HG03460 (cell line): Measurements from ENCODE around the gene MACROH2A1.

Experiments
- ATAC-seq: cut with Tn5 transposase; IDR thresholded peaks from one replicate; pipeline ENCODE4 v1.9.1; 2021; ENCODE audit not compliant: unreplicated experiment

The MACROH2A1 gene

DNA sequence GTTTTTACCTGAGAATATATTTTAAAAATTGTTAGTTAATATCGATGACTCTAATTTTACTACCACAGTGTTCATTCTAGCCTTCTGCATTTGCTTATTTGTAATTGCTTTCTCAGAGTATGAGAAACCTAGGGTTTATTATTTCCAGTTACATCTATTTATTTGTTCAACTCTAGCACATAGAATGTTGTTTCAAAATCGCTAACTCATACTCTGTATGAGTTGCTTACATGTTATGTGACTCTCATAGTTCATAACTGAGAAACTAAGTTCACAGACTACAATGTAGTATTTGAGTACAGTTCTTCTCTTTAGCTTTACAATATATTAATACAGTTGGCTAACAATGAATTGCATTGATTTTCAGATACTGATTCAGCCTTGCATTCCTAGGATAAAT lies 103.2 kb downstream of the MACROH2A1 start:
- no peak for ATAC-seq

- ATAC-seq: no peak
Observed at GRCh38 chr5:135294793-135295192, 104.2 kb downstream of the MACROH2A1 start.

DNA sequence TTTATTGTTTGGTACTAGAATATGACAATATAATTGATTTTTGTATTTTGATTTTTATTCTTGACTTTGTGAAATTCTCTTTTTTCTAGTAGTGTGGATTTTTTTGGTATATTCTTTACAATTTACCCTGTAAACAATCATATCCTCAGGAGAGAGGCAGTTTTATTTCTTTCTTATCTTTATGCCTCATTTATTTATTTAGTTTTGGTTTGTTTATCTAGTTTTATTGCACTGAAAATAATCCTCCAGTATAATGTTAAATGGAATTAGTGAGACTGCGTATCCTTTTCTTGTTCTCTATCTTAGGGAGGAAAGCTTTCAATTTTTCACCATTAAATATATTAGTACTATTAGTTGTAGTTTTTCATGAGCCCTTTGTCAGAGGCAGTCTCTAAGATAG lies 109.4 kb downstream of the MACROH2A1 start:
- no peak for ATAC-seq

DNA sequence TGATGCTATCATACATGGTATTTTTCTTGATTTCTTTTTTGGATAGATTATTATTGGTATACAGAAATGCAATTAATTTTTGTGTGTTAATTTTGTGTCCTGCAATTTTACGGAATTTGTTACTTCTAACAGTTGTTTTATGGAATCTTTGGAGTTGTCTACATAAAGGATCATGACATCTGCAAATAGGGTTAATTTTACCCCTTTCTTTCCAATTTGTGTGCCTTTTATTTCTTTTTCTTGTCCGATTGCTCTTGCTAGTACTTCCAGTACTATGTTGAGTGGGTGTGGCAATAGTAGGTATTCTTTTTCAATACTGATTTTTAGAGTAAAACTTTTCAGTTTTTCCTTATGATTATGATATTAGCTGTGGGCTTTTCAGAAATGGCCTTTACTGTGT lies 111.5 kb downstream of the MACROH2A1 start:
- no peak for ATAC-seq
